Smooth muscle cell of the brain vasculature (primary cell): ENCODE measurements around the gene RPL21.
"Not testable (repeated sequence)": the region's sequence is repeated elsewhere in the genome, so short reads cannot be mapped to it uniquely, and the experiment has no call there.

Experiments used
- DNase-seq: peaks from one replicate; pipeline ENCODE4 v3.0.0-alpha.2; 2012; ENCODE audit warnings: low read depth, low spot score

Gene RPL21

GRCh38 chr13:27289011-27289665 lies 37.8 kb downstream of the RPL21 start:
- DNase-seq, result no peak

GRCh38 chr13:27290715-27291114 lies 39.4 kb downstream of the RPL21 start:
- no peak for DNase-seq

- DNase-seq, result not testable (repeated sequence)
Measured at GRCh38 chr13:27291967-27292366, 40.6 kb downstream of the RPL21 start.

- no peak for DNase-seq
Measured at GRCh38 chr13:27293076-27293691, 41.8 kb downstream of the RPL21 start.

GRCh38 chr13:27293873-27294515 lies 42.6 kb downstream of the RPL21 start:
- DNase-seq, result no peak

GRCh38 chr13:27295096-27295495 lies 43.7 kb downstream of the RPL21 start:
- no peak for DNase-seq

- DNase-seq, result no peak
Measured at GRCh38 chr13:27295660-27296059, 44.3 kb downstream of the RPL21 start.

- DNase-seq, result peak; percentile 57
Measured at GRCh38 chr13:27296496-27296895, 45.1 kb downstream of the RPL21 start.

- DNase-seq, result no peak
Measured at GRCh38 chr13:27298849-27299248, 47.5 kb downstream of the RPL21 start.

- DNase-seq, result not testable (repeated sequence)
Measured at GRCh38 chr13:27300406-27300805, 49.0 kb downstream of the RPL21 start.

- DNase-seq, result no peak
Measured at GRCh38 chr13:27300941-27301586, 49.7 kb downstream of the RPL21 start.

- no peak for DNase-seq
Measured at GRCh38 chr13:27302643-27303262, 51.4 kb downstream of the RPL21 start.

GRCh38 chr13:27304099-27304498 lies 52.7 kb downstream of the RPL21 start:
- no peak for DNase-seq

- no peak for DNase-seq
Measured at GRCh38 chr13:27304611-27305010, 53.3 kb downstream of the RPL21 start.
